K562 (cell line): ENCODE measurements around the gene CDC14B. TPM values are rescaled to one million over a fixed set of nuclear protein-coding genes. Genes with fewer than 3 reads are reported as not detected.

Experiments used
- ATF1 ChIP-seq, 2 experiments: fragments of 450-650 bp in 1 of 2; IDR thresholded peaks; 2 replicates each; pipeline ENCODE4 v1.6.1; 2016; ENCODE audit warnings: missing compliant biosample characterization in 1 of 2, missing genetic modification characterization in 1 of 2
- CCNT2 ChIP-seq: IDR thresholded peaks from 2 replicates; pipeline ENCODE4 v1.6.1; 2011; ENCODE audit warnings: borderline replicate concordance, low read depth, mild to moderate bottlenecking, moderate library complexity, mixed read lengths, low read length; ENCODE audit not compliant: insufficient read length; ENCODE audit errors: extremely low read depth
- CREB1 ChIP-seq, 2 experiments: sonication (generic) in 1 of 2; formaldehyde crosslinking in 1 of 2; IDR thresholded peaks; 2 replicates each; pipeline versions ENCODE4 v1.6.1 to v1.8.0; 2012 to 2022; ENCODE audit warnings: inconsistent platforms in 1 of 2, mild to moderate bottlenecking in 1 of 2, missing genetic modification reagents in 1 of 2, moderate library complexity in 1 of 2
- DMBX1 ChIP-seq: fragments of 250-450 bp; sonication (Bioruptor Pico); IDR thresholded peaks from 2 replicates; pipeline ENCODE4 v1.8.0; 2022; ENCODE audit warnings: inconsistent platforms, mild to moderate bottlenecking, moderate library complexity, borderline replicate concordance
- E2F6 ChIP-seq, 2 experiments: IDR thresholded peaks; 2 replicates each; pipeline ENCODE4 v1.6.1; 2011; ENCODE audit warnings: borderline replicate concordance in 1 of 2, control low read depth in 1 of 2, low read depth in 1 of 2, low read length in 1 of 2, mild to moderate bottlenecking in 1 of 2, mixed read lengths in 1 of 2, moderate library complexity in 1 of 2; ENCODE audit not compliant: insufficient read depth in 1 of 2, insufficient read length in 1 of 2, poor library complexity in 1 of 2, severe bottlenecking in 1 of 2; ENCODE audit errors: extremely low read depth in 1 of 2
- ETV6 ChIP-seq, 3 experiments: fragments of 150-350 bp in 1 of 3; sonication (generic) in 1 of 3; formaldehyde crosslinking in 1 of 3; IDR thresholded peaks; 2 replicates each; pipeline versions ENCODE4 v1.6.1 to v1.8.0; 2014 to 2022; ENCODE audit warnings: borderline replicate concordance in 2 of 3, low read depth in 2 of 3, antibody characterized with exemption in 1 of 3, low read length in 1 of 3, mild to moderate bottlenecking in 1 of 3, missing genetic modification reagents in 1 of 3
- HLTF ChIP-seq: fragments of 450-650 bp; IDR thresholded peaks from 2 replicates; pipeline ENCODE4 v1.6.1; 2016
- HMGXB4 ChIP-seq: sonication (generic); formaldehyde crosslinking; IDR thresholded peaks from 2 replicates; pipeline ENCODE4 v1.8.1; 2023; ENCODE audit warnings: mild to moderate bottlenecking, missing genetic modification reagents
- HNRNPH1 ChIP-seq: fragments of 200-400 bp; formaldehyde crosslinking; optimal IDR thresholded peaks from 2 replicates; pipeline ENCODE3; 2017; ENCODE audit warnings: low read depth, mild to moderate bottlenecking, low read length, moderate library complexity
- NFXL1 ChIP-seq: fragments of 450-650 bp; formaldehyde crosslinking; IDR thresholded peaks from 2 replicates; pipeline ENCODE4 v1.4.0; 2021; ENCODE audit warnings: mild to moderate bottlenecking
- PKNOX1 ChIP-seq: fragments of 450-650 bp; IDR thresholded peaks from 2 replicates; pipeline ENCODE4 v1.6.1; 2016
- RFX5 ChIP-seq: IDR thresholded peaks from 2 replicates; pipeline ENCODE4 v1.6.1; 2011; ENCODE audit warnings: low read depth, mild to moderate bottlenecking, improper control_type of control experiment, low read length
- SRSF9 ChIP-seq: fragments of 200-400 bp; formaldehyde crosslinking; IDR thresholded peaks from 2 replicates; pipeline ENCODE4 v1.6.1; 2017; ENCODE audit warnings: low read depth, low read length, borderline replicate concordance
- THRA ChIP-seq: fragments of 450-650 bp; IDR thresholded peaks from 2 replicates; pipeline ENCODE4 v1.6.1; 2017; ENCODE audit warnings: mild to moderate bottlenecking, moderate library complexity
- USF2 ChIP-seq: sonication (generic); formaldehyde crosslinking; IDR thresholded peaks from 2 replicates; pipeline ENCODE4 v1.5.0; 2020; ENCODE audit warnings: missing genetic modification reagents
- ZBTB12 ChIP-seq: fragments of 250-450 bp; sonication (Bioruptor Pico); IDR thresholded peaks from 2 replicates; pipeline ENCODE4 v1.4.0; 2020
- ZEB2 ChIP-seq: fragments of 450-650 bp; IDR thresholded peaks from 2 replicates; pipeline ENCODE4 v1.6.1; 2016
- ZFX ChIP-seq: sonication (generic); formaldehyde crosslinking; IDR thresholded peaks from 2 replicates; pipeline ENCODE4 v1.8.0; 2022; ENCODE audit warnings: mild to moderate bottlenecking, missing genetic modification reagents, moderate library complexity
- polyA plus RNA-seq, 8 experiments: library from polyadenylated mRNA; depleted of rRNA in 4 of 8; stranded (reverse) in 5 of 8; unstranded in 3 of 8; fragments of >200 nt; fragmentation: Nextera tagmentation in 2 of 8; fragmentation: Illumina TruSeq in 1 of 8; extraction: Ambion mirVana in 2 of 8; extraction: Trizol in 1 of 8; gene quantifications; 2 replicates each; pipeline versions ENCODE4 v1.2.1 to v1.2.3, GENCODE V29; 2011 to 2014; ENCODE audit warnings: inconsistent platforms in 1 of 8, missing spikeins in 1 of 8
- total RNA-seq, 7 experiments: library from RNA; depleted of rRNA in 6 of 7; stranded (reverse); fragments of >200 nt in 6 of 7; fragmentation: Illumina TruSeq in 2 of 7; extraction: Trizol in 2 of 7; gene quantifications; 2 replicates each; pipeline versions ENCODE4 v1.2.1 to v1.2.3, GENCODE V29; 2011 to 2021; ENCODE audit warnings: low replicate concordance in 1 of 7

The CDC14B gene
- total and polyA plus RNA-seq, 9 of the 15 experiments (the other 6 are each of a cell fraction or from before 2014, with no cell fraction given), result 1.4 to 6.0 (median 3.8) TPM

- peak; percentile 93 for TF ChIP-seq CREB1 (IDR thresholded peaks at IDR 0.05)
- TF ChIP-seq CREB1 (CRISPR knock-in tag; IDR thresholded peaks at IDR 0.05), result peak; percentile 94
- TF ChIP-seq PKNOX1, result peak; percentile 31
- no peak for TF ChIP-seq THRA
- TF ChIP-seq DMBX1, result no peak
- TF ChIP-seq SRSF9, result no peak
- TF ChIP-seq NFXL1 (CRISPR knock-in tag), result no peak
- TF ChIP-seq ZEB2, result 0 out of 2 replicates have a peak, but pooled peaks have one; percentile 33
- TF ChIP-seq ZBTB12, result peak; percentile 92
- TF ChIP-seq ETV6 (IDR thresholded peaks at IDR 0.05; ENCODE audit: borderline replicate concordance in 1 of 2, low read depth in 2 of 2, low read length in 1 of 2), result no peak
- TF ChIP-seq ETV6 (CRISPR knock-in tag; IDR thresholded peaks at IDR 0.05; ENCODE audit: borderline replicate concordance), result no peak
- peak; percentile 65 for TF ChIP-seq CCNT2
- TF ChIP-seq ZFX, result peak; percentile 46
- no peak for TF ChIP-seq USF2 (CRISPR knock-in tag)
- TF ChIP-seq ATF1 (CRISPR knock-in tag; IDR thresholded peaks at IDR 0.05), result peak; percentile 77
- TF ChIP-seq ATF1 (tag; IDR thresholded peaks at IDR 0.05), result peak; percentile 99
- TF ChIP-seq E2F6 (IDR thresholded peaks at IDR 0.05; ENCODE audit: borderline replicate concordance in 1 of 2, extremely low read depth in 1 of 2, insufficient read depth in 1 of 2, insufficient read length in 1 of 2, low read depth in 1 of 2, low read length in 1 of 2, poor library complexity in 1 of 2, severe bottlenecking in 1 of 2), result peak; percentile 25 to 77
- TF ChIP-seq RFX5, result 0 out of 2 replicates have a peak, but pooled peaks have one; percentile 20
- no peak for TF ChIP-seq HMGXB4 (CRISPR knock-in tag)
- no peak for TF ChIP-seq HNRNPH1
- no peak for TF ChIP-seq HLTF
Observed at GRCh38 chr9:96619491-96620180, at the start of gene CDC14B (continued).
